Mesendoderm (in vitro differentiated cells): ENCODE measurements around the gene F12. TPM values are rescaled to one million over a fixed set of nuclear protein-coding genes. Genes with fewer than 3 reads are reported as not detected.

Experiments used
- DNase-seq: peaks from one replicate; pipeline ENCODE4 v3.0.0; 2013
- H2AK5ac ChIP-seq: 2 replicates; pipeline ENCODE4 v1.6.1; 2013; ENCODE audit warnings: low read length, inconsistent platforms
- H2BK120ac ChIP-seq: 2 replicates; pipeline ENCODE4 v1.6.1; 2013; ENCODE audit warnings: low read depth, mild to moderate bottlenecking, low read length, moderate library complexity, mixed read lengths
- H2BK15ac ChIP-seq: replicated peaks from 2 replicates; pipeline ENCODE4 v1.6.1; 2013; ENCODE audit warnings: low read depth, mild to moderate bottlenecking, moderate library complexity
- H2BK5ac ChIP-seq: 2 replicates; pipeline ENCODE4 v1.6.1; 2013; ENCODE audit warnings: low read length, inconsistent platforms
- H3K18ac ChIP-seq: 2 replicates; pipeline ENCODE4 v1.6.1; 2013; ENCODE audit warnings: mild to moderate bottlenecking, low read length, mixed read lengths
- H3K23ac ChIP-seq: one replicate; pipeline ENCODE4 v1.6.1; 2013; ENCODE audit warnings: low read length
- H3K27ac ChIP-seq: 2 replicates; pipeline ENCODE4 v1.5.1; 2013; ENCODE audit warnings: low read depth, mild to moderate bottlenecking, inconsistent platforms, low read length, moderate library complexity
- H3K27me3 ChIP-seq: 2 replicates; pipeline ENCODE4 v1.6.1; 2013; ENCODE audit warnings: low read length, control low read depth, mild to moderate bottlenecking, inconsistent platforms; ENCODE audit not compliant: insufficient read depth, poor library complexity
- H3K36me3 ChIP-seq: 2 replicates; pipeline ENCODE4 v1.6.1; 2013; ENCODE audit warnings: low read length, inconsistent platforms; ENCODE audit not compliant: control insufficient read depth, insufficient read depth
- H3K4ac ChIP-seq: one replicate; pipeline ENCODE4 v1.6.1; 2013; ENCODE audit warnings: low read depth, mild to moderate bottlenecking, low read length, moderate library complexity
- H3K4me1 ChIP-seq: 2 replicates; pipeline ENCODE4 v1.6.1; 2013; ENCODE audit warnings: low read depth, low read length, inconsistent platforms; ENCODE audit not compliant: control insufficient read depth
- H3K4me2 ChIP-seq: 2 replicates; pipeline ENCODE4 v1.6.1; 2013; ENCODE audit warnings: low read length
- H3K4me3 ChIP-seq: 2 replicates; pipeline ENCODE4 v1.5.1; 2013; ENCODE audit warnings: mild to moderate bottlenecking, low read length
- H3K56ac ChIP-seq: one replicate; pipeline ENCODE4 v1.6.1; 2013; ENCODE audit warnings: low read length
- H3K79me1 ChIP-seq: 2 replicates; pipeline ENCODE4 v1.6.1; 2013; ENCODE audit warnings: low read length, inconsistent platforms
- H3K79me2 ChIP-seq: 2 replicates; pipeline ENCODE4 v1.6.1; 2013; ENCODE audit warnings: mild to moderate bottlenecking, low read length; ENCODE audit not compliant: control insufficient read depth, insufficient read depth
- H3K9ac ChIP-seq: 2 replicates; pipeline ENCODE4 v1.6.1; 2013; ENCODE audit warnings: low read length, inconsistent platforms
- H4K5ac ChIP-seq: one replicate; pipeline ENCODE4 v1.6.1; 2013; ENCODE audit warnings: low read length
- H4K8ac ChIP-seq: one replicate; pipeline ENCODE4 v1.6.1; 2013; ENCODE audit warnings: low read depth, mild to moderate bottlenecking, control low read depth, low read length, moderate library complexity
- WGBS: extraction: QIAGEN DNeasy Blood & Tissue Kit; methylation state at CpG from one replicate; pipeline ENCODE4 v1.1.7; 2013; ENCODE audit warnings: low lambda C conversion rate, missing lambda C conversion rate; ENCODE audit not compliant: insufficient coverage; ENCODE audit errors: extremely low coverage; 5-methylcytosine and 5-hydroxymethylcytosine counted together
- polyA plus RNA-seq, 2 experiments: library from polyadenylated mRNA; stranded (reverse); fragments of 200-250 nt; gene quantifications; one replicate each; pipeline ENCODE4 v1.2.3, GENCODE V29; 2013

Gene F12
- 0.24 TPM for polyA plus RNA-seq (2013, experiment 1 of 2)
- 0.25 TPM for polyA plus RNA-seq (2013, experiment 2 of 2)

GRCh38 chr5:177409043-177409801 lies at the start of gene F12:
Gene F12, minus strand, starts transcription at chr5:177409564. Its CDS starts 37 bp downstream, at chr5:177409527.
- Histone ChIP-seq H3K36me3 (no peaks in the 10 kb centered on the region), H2BK5ac (no peak within 1 kb of the TSS), H3K79me2 (no peaks in the 10 kb centered on the region), H3K27me3 (peaks cover 2% of the 10 kb centered on the region), H3K4ac (no peak within 1 kb of the TSS), H3K23ac (no peak within 1 kb of the TSS), H3K9ac (no peak within 1 kb of the TSS), H4K8ac (no peak within 1 kb of the TSS), H3K4me2 (no peak within 1 kb of the TSS), H3K4me1 (no peaks in the 10 kb centered on the region), H2AK5ac (no peak within 1 kb of the TSS), H2BK120ac (no peak within 1 kb of the TSS), H2BK15ac (no peak within 1 kb of the TSS), H3K18ac (no peak within 1 kb of the TSS), H3K27ac (no peak within 1 kb of the TSS), H4K5ac (no peak within 1 kb of the TSS), H3K56ac (no peak within 1 kb of the TSS), H3K79me1 (no peaks in the 10 kb centered on the region), H3K4me3 (no peak within 1 kb of the TSS)
- no peak for DNase-seq
- no CpG with 5 or more reads among the region's 9 CpGs for WGBS

GRCh38 chr5:177458912-177459350 lies 49.6 kb upstream of the F12 start:
- Histone ChIP-seq H4K5ac (no peak overlapping the region), H2BK120ac (no peak overlapping the region), H3K36me3 (peaks cover 19% of the 10 kb centered on the region), H3K27ac (no peak overlapping the region), H3K4ac (no peak overlapping the region), H3K27me3 (no peaks in the 10 kb centered on the region), H4K8ac (no peak overlapping the region), H3K9ac (no peak overlapping the region), H2BK15ac (no peak overlapping the region), H3K4me1 (no peaks in the 10 kb centered on the region), H3K79me1 (peaks cover 2% of the 10 kb centered on the region), H2BK5ac (no peak overlapping the region), H2AK5ac (no peak overlapping the region), H3K23ac (no peak overlapping the region), H3K18ac (no peak overlapping the region), H3K4me2 (no peak overlapping the region), H3K79me2 (no peaks in the 10 kb centered on the region), H3K56ac (no peak overlapping the region), H3K4me3 (no peak overlapping the region)
- DNase-seq, result peak; percentile 77
- no CpG with 5 or more reads among the region's 14 CpGs for WGBS

- Histone ChIP-seq H3K27ac (no peak overlapping the region), H2BK120ac (no peak overlapping the region), H4K8ac (no peak overlapping the region), H2BK15ac (no peak overlapping the region), H4K5ac (no peak overlapping the region), H3K27me3 (no peaks in the 10 kb centered on the region), H3K79me1 (no peaks in the 10 kb centered on the region), H3K23ac (no peak overlapping the region), H3K4me1 (no peaks in the 10 kb centered on the region), H2BK5ac (no peak overlapping the region), H3K4me3 (no peak overlapping the region), H3K4ac (no peak overlapping the region), H3K18ac (no peak overlapping the region), H3K79me2 (no peaks in the 10 kb centered on the region), H2AK5ac (no peak overlapping the region), H3K56ac (no peak overlapping the region), H3K9ac (no peak overlapping the region), H3K4me2 (no peak overlapping the region), H3K36me3 (peaks cover 19% of the 10 kb centered on the region)
- no peak for DNase-seq
- WGBS, result no CpG with 5 or more reads among the region's 20 CpGs
Observed at GRCh38 chr5:177457852-177458681, 48.7 kb upstream of the F12 start.

GRCh38 chr5:177456976-177457851 lies 47.9 kb upstream of the F12 start:
- Histone ChIP-seq H3K4ac (no peak overlapping the region), H3K18ac (no peak overlapping the region), H3K4me2 (no peak overlapping the region), H2BK120ac (no peak overlapping the region), H2BK5ac (no peak overlapping the region), H3K27me3 (no peaks in the 10 kb centered on the region), H3K23ac (no peak overlapping the region), H3K36me3 (peaks cover 18% of the 10 kb centered on the region), H3K79me1 (no peaks in the 10 kb centered on the region), H3K56ac (no peak overlapping the region), H4K5ac (no peak overlapping the region), H3K27ac (no peak overlapping the region), H3K4me1 (no peaks in the 10 kb centered on the region), H2BK15ac (no peak overlapping the region), H3K9ac (no peak overlapping the region), H3K79me2 (no peaks in the 10 kb centered on the region), H3K4me3 (no peak overlapping the region), H4K8ac (no peak overlapping the region), H2AK5ac (no peak overlapping the region)
- peak; percentile 100 for DNase-seq
- WGBS, result no CpG with 5 or more reads among the region's 24 CpGs

GRCh38 chr5:177456591-177456964 lies 47.2 kb upstream of the F12 start:
- Histone ChIP-seq H3K56ac (no peak overlapping the region), H2AK5ac (no peak overlapping the region), H4K8ac (no peak overlapping the region), H3K36me3 (peaks cover 17% of the 10 kb centered on the region), H3K27me3 (no peaks in the 10 kb centered on the region), H3K9ac (no peak overlapping the region), H2BK120ac (no peak overlapping the region), H3K18ac (no peak overlapping the region), H2BK5ac (no peak overlapping the region), H3K4ac (no peak overlapping the region), H3K4me1 (no peaks in the 10 kb centered on the region), H3K4me2 (no peak overlapping the region), H3K79me2 (no peaks in the 10 kb centered on the region), H3K4me3 (no peak overlapping the region), H2BK15ac (no peak overlapping the region), H3K27ac (no peak overlapping the region), H4K5ac (no peak overlapping the region), H3K79me1 (no peaks in the 10 kb centered on the region), H3K23ac (no peak overlapping the region)
- WGBS, result no CpG with 5 or more reads among the region's 12 CpGs
- no peak for DNase-seq
